Hematopoietic multipotent progenitor cell (in vitro differentiated cells): Measurements from ENCODE around the gene IL13RA1. TPM values are rescaled to one million over a fixed set of nuclear protein-coding genes. Genes with fewer than 3 reads are reported as not detected.
"Not testable (repeated sequence)": the region's sequence is repeated elsewhere in the genome, so short reads cannot be mapped to it uniquely, and the experiment has no call there.

ENCODE experiments used
- DNase-seq, 3 donors: peaks; one replicate each; pipeline ENCODE4 v3.0.0-alpha.2; 2011 to 2015; ENCODE audit warnings: low read depth in 2 of 3, low spot score in 2 of 3
- small RNA-seq: library from RNA; depleted of rRNA; stranded (forward); fragments of <200 nt; gene quantifications from one replicate; pipeline ENCODE3, GENCODE V24; 2012
- total RNA-seq: library from RNA; depleted of rRNA; stranded (reverse); fragments of >200 nt; gene quantifications from one replicate; pipeline ENCODE4 v1.2.3, GENCODE V29; 2012

IL13RA1 gene
- total RNA-seq, 1 donor: 0.81 TPM

GRCh38 chrX:118772051-118772450, 44.6 kb downstream of the IL13RA1 start:
- DNase-seq: no peak

GRCh38 chrX:118773782-118774181, 46.4 kb downstream of the IL13RA1 start:
- no peak for DNase-seq

GRCh38 chrX:118779581-118779980, 52.2 kb downstream of the IL13RA1 start:
- no peak for DNase-seq

GRCh38 chrX:118780509-118780908, 53.1 kb downstream of the IL13RA1 start:
- DNase-seq: no peak

- no peak for DNase-seq
Measured at GRCh38 chrX:118780911-118781310, 53.5 kb downstream of the IL13RA1 start.

GRCh38 chrX:118795528-118796280, 68.3 kb downstream of the IL13RA1 start:
- no peak for DNase-seq

GRCh38 chrX:118802857-118803256, 75.5 kb downstream of the IL13RA1 start:
- DNase-seq: peak in 1 of 3 donors; percentile 43

GRCh38 chrX:118807151-118808017, 80.0 kb downstream of the IL13RA1 start:
- DNase-seq: peak in 2 of 3 donors; percentile 43 to 65

GRCh38 chrX:118817257-118817656, 89.9 kb downstream of the IL13RA1 start:
- DNase-seq: not testable (repeated sequence)

GRCh38 chrX:118823263-118824172, 96.1 kb downstream of the IL13RA1 start, which contains the start of gene ZCCHC12:
Gene ZCCHC12 (plus strand): TSS chrX:118823824. CDS start chrX:118825245, 1,421 bp downstream.
- DNase-seq: peak in 2 of 3 donors; percentile 69 to 76

- DNase-seq: no peak
Measured at GRCh38 chrX:118824173-118824730, 96.8 kb downstream of the IL13RA1 start.

- no peak for DNase-seq
Measured at GRCh38 chrX:118825227-118825626, 97.8 kb downstream of the IL13RA1 start.

- peak in 2 of 3 donors; percentile 64 to 68 for DNase-seq
Measured at GRCh38 chrX:118839334-118839958, 112.0 kb downstream of the IL13RA1 start.

Small RNA genes within 50 kb of the gene (small RNA-seq; reads per million reads assigned to genes)
- not detected for gene RF00566

Other genes starting within 250 kb of the IL13RA1 start
- gene DOCK11, start 231.8 kb upstream of the IL13RA1 start, total RNA-seq: 40.1 TPM
- gene ZCCHC12, start 96.2 kb downstream of the IL13RA1 start, total RNA-seq: under 0.01 TPM
- 1.3 TPM for gene LONRF3, start 247.0 kb downstream of the IL13RA1 start, total RNA-seq